Left forelimb (tissue), 1 donor: ENCODE data around the gene QDPR.
A peak's percentile ranks its signal among the peaks of the same experiment; 100 is the strongest.

Experiments
- DNase-seq: peaks from one replicate; pipeline ENCODE4 v3.0.0-alpha.2; 2018; ENCODE audit warnings: low spot score

The QDPR gene

DNA sequence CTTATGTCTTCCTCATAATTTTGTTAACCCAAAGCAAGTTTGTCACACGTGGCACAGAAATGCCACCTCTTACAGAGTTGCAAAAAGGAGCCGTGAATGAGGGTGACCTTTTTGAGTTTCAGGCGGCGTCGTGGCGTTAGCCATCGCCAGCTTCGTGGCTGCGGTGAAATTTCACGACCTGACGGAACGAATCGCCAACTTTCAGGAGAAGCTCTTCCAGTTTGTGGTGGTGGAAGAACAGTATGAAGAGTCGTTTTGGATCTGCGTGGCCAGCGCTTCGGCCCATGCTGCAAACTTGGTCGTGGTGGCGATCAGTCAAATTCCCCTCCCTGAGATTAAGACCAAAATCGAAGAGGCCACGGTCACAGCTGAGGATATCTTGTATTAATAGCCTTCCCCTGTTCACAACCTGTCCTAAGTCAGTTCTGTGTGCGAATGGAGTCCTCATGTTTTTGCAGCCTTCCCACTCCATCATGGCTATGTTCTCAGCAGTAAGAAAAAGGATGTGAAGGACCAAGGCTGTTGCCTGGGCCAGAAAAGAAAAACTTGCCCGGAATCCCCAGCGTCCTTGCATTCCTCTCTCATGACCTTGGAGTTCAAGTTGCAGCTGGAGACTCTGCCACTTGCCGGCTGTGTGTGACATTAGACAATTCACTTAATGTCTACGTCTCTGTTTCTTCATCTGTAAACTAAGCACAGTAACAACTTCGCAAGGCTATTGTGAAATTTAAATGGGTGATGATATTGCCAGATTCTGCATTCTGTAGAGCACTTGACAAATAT is 15.0 kb upstream of the QDPR start:
- DNase-seq = no peak

DNA sequence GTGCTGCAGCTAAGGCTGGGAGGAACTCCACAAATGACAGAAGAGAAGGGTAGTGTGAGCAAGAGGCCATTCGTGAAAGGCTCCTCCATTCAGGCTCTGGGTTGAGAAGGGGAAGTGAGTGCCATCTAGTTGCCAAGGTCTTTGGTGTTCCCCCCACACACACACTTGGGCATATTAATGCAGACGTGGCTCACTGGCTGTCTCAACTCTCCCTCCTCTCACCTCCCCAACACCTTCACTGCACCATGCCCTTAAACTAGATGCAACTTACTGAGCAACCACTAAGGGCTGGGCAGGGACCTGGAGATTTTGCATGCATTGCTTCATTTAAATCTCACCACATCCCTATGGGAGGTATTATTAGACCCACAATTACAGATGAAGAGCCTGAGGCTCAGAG is 11.8 kb upstream of the QDPR start:
- no peak for DNase-seq

DNA sequence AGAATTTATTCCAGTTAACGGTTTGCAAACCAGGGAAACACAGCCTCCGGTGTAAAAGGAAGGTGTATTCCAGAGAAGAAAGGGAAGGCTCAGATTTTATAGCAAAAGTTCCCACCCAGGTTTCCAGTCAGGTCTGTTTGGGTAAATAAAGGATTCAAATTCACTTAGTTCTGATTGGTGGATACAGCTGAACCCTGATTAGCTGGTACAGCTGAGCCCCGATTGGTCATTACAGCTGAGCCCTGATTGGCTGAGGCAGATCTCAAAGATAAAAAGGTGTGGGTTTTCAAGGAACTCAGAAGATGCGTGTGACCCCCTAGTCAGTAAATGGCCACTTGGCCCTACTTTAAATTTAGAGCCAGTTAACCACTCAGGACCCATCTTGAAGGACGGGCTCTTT is 9.7 kb upstream of the QDPR start:
- DNase-seq = no peak

DNA sequence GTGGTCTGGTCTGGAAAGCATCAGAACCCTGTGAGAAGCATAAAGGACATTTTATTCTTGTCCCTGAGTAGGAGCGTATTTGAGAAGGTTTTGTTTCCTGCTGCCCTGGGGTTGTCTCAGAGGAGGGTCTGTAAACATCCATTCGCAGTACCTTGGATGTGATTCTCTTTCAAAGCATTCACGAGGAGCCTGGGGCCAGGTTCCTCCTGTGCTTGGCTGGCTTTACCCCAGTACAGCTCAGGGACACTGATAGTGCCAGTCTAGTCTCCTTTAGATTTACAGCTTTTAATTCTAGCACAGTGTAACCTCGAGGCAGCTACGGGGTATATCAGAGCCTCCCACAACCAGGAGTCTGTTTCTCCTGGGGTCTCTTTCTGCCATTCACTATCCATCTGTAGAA is 5.8 kb upstream of the QDPR start:
- no peak for DNase-seq

DNA sequence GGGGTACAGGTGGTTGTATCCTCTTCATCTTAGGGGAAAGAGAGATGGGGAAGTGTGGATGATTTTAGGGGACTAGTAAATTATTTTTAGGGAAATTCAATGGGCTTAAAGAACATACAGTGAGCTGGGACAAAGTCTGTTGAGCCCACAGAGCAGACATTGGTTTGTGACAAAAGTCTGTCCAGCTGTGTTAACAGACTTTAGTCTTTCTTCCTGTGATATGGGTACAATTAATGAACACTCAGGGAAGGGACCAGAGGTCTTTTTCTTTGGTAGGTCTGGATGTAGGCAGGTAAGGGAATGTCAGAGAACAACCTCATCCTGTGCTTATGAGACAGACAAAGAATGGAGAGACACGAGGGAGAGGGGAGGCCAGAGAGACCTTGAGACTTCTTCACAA is 5.1 kb upstream of the QDPR start:
- no peak for DNase-seq

DNA sequence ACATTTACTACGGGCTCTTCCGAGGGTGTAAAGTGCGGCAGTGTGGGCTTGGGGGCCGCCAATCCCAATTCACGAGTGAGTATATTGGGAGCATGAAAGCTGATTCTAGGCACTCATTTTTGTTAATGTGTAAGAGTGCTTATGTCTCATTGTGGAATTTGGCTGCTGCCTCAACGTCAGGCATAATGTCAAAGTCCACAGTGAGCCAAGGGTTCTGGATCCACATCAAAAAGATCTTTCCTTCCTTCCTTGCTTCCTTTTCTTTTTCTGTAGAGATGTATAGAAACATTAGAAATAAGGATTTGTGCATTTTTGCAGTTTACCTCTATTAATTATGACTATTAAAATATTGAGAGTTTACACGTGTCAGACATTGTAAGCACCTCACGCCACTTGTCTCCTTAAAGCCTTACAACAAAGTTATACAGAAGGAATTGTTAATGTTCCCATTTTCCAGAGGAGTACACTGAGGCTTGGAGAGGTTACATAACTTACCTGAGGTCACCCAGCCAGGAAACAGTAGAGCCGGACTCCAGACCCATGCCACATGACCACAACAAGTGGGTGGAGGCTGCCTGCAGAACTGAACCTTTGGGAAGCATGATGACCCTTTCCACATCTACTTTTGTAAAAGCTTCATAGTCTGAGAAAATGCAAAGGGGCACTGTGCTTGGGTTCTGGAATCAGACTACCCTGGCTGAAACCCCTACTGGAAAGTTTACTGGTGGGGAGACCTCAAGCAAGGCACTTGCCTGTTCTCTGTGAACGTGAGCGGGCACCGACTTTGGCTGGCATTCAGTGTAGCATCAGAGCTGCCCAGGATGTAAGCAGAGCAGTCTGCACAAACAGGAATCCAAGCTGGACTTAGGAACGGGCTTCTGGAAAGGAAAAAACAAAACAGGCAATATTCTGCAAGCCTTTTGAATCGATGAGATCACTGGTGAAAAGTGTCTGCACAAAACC is 3.8 kb upstream of the QDPR start:
- DNase-seq = no peak

DNA sequence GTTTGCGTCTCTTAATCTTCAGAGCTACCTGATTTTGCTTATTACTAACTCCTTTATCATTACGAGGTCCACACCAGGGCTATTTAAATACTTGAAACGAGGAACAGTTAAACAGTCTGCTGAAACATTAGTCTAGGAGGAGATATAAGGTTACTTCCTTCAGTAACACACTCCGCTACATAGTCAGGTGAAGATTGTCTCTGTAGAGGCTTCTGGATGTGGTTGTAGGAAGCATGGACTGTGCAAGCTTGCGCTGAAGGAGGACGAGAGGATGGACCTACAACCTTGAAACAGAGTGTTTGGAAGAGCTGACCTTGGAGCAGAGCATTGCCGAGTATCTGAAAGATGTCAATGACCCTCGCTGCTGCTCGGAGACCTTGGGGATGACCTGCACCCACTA is 3.0 kb upstream of the QDPR start, which contains the start of gene CLRN2:
Gene CLRN2 (plus strand): TSS at position 301 of the 400 bp plus-strand sequence. CDS start 102 bp downstream, outside the sequence.
- DNase-seq = no peak

DNA sequence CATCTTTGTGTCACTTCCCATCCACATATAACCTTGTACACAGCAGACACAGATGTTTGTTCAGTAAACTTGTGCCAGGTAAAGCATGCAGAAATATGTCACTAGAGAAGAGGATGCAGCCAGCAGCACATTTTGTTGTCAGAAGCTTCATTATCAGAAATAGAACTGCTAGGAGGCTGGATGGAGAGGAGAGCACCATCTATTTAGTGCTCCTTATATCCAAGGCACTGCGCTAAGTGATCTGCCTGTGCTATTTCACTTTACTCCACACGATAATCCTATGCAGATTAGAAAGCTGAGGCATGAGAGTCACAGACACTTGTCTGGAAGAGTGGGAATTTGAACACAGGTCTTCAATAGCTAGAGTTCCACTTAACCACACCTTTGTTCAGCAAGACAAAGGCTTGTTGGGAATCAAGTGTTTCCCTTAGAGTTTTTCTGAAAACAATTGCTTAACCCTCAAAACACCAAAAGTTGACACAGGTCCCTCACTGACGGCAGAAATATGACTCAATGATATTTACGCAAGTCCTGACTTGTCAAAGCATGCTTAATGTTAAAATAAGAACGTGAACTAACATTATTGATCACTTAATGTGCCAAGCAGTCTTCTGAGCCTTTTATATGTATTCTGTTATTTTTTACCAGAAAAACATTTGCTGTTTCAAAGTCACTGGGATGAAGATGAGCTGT is 1.2 kb upstream of the QDPR start:
- DNase-seq = no peak

DNA sequence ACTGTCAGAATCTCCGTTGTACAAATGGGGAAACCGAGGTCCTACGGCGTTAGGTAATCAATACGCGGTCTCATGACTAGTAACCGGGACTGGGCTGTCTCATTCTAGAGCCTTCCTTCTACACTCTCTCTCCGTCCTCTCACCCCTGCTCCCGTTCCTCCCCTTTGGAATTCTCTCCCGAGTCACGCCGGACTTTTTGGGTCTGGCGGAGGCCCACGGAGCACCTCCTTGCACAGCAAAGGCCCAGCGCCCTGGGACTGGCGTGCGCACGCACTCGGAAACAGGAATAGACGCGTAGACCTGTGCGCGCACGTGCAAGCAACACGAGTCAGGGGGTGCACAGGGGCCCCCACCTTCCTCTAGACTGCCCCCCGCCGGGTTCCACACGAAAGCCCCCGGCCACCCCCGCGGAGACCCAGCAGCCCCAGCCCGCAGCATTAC is 361 bp downstream of the QDPR start:
- peak; percentile 70 for DNase-seq

DNA sequence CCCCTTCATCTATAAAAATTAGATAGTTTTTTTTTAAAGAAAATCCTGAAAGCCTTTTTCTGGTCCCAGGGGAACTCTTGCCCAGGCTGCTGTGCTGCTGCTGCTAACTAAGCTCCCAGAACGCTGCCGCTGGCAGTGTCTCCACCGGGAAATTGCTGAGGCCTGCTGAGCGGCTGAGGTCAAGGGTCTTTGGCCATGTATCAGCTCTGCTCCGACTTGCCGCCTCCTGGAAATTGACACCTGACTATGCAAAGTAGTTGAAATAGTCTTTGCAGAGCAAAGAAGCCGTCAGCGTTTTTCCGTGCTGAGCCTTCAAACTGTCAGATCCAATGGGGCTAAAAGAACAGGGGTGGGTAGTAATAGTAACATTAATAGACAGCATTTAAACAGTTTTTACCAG is 839 bp downstream of the QDPR start:
- no peak for DNase-seq

DNA sequence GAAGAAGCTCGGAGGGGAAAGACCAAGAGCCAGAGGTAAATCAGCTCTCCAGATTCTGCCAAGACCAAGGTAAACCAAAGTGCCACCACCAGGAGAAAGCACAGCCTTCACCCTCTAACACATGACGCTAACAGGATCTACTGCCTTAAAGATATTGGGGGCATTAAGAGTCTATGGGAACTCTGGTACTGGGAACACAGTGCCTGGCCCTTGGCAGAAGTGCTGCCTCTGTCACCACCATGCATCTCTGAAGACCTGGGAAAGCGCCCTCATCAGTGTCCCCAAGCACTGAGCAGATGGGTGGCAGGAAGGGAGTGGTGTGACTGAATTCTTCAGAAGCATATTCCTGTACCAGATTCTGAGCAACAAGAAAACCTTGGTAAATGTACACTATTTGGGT is 1.3 kb downstream of the QDPR start:
- DNase-seq = no peak

DNA sequence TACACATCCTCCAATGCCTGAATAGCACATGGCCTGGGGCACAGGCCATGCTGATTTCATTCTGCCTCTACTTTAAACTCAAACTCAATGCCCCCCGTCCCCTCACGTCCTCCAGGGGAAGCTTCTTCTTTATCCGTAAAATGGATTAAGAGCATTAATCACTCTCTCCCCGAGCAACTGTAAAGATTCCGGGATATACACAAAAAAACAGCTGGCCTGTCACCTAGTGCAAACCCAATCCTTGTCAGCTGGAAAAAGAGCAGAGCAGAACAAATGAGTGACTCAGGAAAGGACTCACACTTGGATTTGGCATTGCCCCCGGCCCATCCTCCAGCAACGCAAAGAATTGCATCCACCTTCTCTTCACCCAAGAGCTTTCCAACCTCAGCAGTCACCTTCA is 7.8 kb downstream of the QDPR start:
- DNase-seq = no peak

DNA sequence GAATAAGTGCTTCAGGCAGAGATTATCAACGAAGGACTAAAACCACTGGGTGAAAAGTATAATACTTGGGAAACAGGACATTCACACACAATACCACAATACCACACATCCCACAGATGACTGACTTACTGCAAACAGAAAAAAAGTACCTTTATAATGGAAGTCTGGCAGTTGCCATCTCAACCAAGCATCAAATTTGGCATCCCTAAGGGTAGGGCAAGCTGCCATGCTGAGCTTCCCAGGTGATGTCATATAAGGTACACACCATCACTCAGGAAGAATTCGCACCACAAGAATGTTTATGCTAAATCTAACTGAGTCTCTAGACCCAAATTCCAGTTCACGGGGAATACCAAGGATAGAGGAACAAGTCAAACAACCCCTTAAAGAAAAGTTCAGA is 9.1 kb downstream of the QDPR start:
- DNase-seq = no peak

DNA sequence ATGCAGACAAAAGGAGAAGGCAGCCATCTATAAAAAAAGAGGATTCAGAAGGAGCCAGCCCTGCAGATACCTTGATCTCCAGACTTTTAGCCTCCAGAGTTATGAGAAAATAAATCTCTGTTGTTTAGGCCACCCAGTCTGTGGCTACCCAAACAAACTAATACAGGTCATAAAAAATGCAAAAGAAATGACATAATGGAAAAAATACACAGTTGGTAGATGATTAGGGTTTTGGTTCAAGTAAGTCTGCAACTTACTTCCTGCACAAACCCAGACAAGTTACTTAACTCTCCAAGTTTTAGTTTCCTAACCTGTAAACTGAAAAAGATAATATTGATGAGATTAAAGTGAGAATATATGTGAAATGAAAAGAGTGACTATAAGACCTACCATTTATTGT is 11.3 kb downstream of the QDPR start:
- no peak for DNase-seq

DNA sequence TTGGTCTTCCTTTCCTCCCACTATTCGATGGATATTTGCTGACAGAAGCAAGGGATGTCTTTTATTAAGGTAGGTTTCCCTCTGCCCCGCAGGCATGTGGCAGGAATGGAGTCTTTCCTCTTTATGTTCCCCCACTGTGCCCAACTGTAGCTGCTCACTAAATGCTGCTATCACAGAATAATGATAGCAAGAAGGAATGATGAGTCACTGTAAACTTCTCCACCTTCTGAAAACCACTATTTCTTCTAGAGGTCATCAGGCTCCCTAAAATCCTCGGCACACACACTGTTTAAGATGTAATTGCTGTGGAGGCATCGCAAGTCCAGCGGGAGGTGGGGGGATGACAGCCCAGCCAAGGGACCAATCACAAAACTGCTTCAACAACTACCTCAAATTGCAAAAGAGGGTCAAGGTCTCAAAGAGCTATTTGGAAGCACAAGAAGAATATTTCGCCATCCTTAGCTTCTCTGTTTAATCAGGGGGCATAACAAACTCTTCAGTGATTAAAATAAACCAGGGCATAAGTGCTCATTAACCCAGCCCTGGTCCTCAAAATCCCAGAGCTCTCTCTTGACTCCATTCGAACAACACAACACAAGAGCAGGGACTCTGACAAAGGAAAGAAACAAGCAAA is 13.9 kb downstream of the QDPR start:
- no peak for DNase-seq

DNA sequence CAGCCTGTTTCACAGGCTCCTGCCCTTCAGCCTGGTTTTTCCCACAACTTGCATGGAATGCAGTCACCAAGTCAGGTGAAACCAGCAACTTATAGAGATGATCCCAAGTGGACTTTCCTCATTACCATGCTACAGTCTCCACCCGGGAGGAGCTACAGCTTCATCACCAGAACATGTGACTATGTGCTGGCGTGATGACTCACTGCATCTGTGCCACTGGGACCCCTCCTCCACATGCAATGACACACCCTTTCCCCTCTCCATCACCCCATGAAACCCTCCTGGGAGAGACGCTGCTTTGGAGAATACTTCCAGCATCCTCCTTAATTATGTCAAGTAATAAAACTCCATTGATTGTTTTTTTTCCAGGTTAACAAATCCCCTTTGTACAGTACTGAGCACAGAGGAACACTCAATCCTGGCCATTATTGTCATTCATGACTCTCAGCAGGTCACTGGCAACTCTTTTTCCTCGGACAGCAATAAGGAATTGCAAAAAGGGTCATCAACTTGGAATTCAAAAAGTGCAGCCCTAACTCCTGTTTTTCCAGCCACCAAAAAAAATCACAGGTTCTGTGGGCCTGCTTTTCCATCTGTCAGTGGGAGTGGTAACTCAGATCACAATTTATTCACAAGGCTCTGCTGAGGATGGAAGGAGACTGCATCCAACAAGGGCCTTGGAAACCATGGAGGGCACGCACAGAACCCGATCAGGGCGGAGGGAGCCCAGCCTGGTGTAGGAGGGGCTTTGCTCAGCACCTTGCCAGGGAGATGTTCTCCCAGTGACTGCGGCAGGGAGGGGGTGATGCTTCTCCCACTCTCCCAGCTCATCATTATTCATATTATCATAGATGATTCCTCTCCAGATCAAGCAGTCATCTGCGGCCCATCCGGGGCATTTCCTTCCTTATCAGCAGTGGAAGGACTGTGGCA is 17.4 kb downstream of the QDPR start:
- no peak for DNase-seq

DNA sequence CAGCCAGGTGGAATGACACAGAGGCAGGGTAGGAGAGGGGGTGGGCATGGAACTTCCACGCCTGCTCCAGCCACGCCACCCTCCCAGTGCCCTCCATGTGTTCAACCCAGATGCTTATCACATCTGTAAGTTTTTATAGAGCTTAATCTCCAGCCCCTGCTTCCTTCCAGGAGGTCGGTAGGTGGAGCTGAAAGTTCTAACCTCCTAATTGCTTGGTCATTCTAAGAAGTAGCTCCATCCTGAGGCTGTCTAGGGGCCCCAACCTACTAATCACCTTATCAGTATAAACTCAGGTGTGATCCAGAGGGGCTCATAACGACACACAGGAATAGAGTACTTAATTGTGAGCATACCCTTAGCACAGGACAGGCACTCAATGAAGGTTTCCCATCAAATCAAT is 18.3 kb downstream of the QDPR start:
- DNase-seq = no peak

DNA sequence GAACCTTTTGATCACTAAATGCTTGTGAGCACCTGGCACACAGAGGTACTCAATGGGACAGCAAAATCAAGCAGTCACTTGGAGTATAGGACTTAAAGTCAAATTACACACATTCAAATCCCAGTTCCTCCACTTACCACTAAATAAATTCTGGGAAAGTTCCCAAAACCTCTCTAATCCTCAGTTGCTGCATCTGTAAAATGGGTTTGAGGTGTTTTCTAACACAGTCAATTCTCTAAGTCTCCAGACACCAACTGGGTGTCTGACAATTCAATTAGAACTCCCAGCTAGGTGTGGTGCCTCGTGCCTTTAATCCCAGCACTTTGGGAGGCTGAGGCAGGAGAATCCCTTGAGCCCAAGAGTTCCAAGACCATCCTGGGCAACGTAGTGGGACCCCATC is 19.0 kb downstream of the QDPR start:
- no peak for DNase-seq

DNA sequence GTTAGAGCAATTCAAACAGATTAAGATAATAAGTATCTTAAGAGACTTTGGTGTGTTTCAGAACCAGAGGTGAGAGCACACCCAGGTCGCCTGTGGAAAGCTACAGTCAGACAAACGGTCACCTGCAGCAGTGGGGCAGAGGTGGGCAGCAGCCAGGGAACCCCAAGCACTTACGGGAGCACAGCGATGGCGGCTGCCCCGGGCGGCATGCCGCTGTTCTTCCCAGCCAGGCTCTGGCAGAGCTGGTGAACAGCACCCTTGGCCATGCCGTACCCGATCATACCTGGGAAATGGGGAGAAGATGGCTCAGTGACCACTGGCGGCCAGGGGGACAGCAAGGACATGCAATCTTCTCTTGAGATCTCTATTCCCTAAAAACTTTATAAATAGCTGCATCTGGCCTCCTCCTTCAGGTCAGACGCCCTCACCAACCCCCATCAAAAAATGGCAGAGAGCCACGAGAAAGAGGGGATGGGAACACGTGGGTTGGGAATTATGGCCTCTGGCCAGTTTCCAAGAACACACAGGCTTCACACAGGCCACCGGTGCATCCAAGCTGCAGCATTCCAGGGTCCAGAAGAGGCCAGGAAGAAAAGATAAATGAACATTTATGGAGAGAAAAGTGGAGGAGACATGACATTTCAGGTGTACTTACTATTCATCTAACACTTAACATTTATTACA is 19.7 kb downstream of the QDPR start:
- DNase-seq = no peak

DNA sequence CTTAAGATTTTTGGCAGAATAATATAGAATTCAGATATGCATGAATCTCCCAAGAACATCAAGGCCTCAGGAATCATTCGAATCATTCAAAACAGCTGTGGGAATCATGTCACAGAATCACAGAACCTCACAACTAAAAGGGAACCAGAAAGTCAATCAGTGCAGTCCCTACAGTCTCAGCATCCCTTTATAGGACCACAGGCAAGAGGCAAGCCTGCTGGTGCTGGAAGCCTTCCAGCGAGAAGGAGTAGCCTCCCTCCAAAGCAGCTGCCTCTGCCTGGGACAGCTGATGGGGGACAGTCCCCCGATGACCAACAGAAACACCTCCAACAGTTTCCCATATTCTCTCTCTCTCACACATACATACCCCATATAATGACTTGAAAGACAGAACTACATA is 20.7 kb downstream of the QDPR start:
- DNase-seq = peak; percentile 45
